K562 (cell line): Measurements from ENCODE around the gene PRRX1. TPM values are rescaled to one million over a fixed set of nuclear protein-coding genes. Genes with fewer than 3 reads are reported as not detected.

Source experiments
- ATAC-seq: fragments of 200-7000 bp; cut with Tn5 transposase; 3 replicates; pipeline ENCODE4 v1.9.1; 2020; ENCODE audit warnings: moderate library complexity
- BruUV-seq: library from RNA; stranded (reverse); fragments of 400-500 nt; replicated peaks from 2 replicates; lab custom pipeline; 2021; lab: Mats Ljungman, UMichigan
- CTCF ChIA-PET: fragments of 300-600 bp; formaldehyde crosslinking; extraction: SDS; loops from one replicate; lab custom pipeline; 2021; ENCODE audit warnings: low intra/inter-chr PET ratio; lab: Yijun Ruan, JAX
- POLR2A ChIA-PET: fragments of 300-600, 350-650 bp; sonication (Branson Sonifier 250); formaldehyde crosslinking; extraction: SDS; loops from one replicate; lab custom pipeline; 2021; ENCODE audit warnings: antibody characterized with exemption, inconsistent platforms; lab: Yijun Ruan, JAX
- DNase-seq, 4 experiments: peaks; one replicate each; pipeline versions ENCODE4 v3.0.0 to v3.0.0-alpha.2; 2011 to 2018; ENCODE audit warnings: low spot score in 3 of 4, mixed read lengths in 3 of 4; ENCODE audit errors: extremely low read depth in 1 of 4
- FAIRE-seq: peaks from 2 replicates; lab custom pipeline; 2011; peaks lifted over from hg19 to GRCh38; lab: Jason Lieb, UNC
- H2AFZ ChIP-seq: 2 replicates; pipeline ENCODE4 v1.6.0; 2011; ENCODE audit warnings: low read depth, low read length, control low read depth, inconsistent platforms
- H3K27ac ChIP-seq: fragments of 200-600 bp; 3 replicates; pipeline ENCODE4 v1.8.0; 2011; ENCODE audit warnings: low read depth, mild to moderate bottlenecking, control low read depth, inconsistent platforms, low read length, moderate library complexity, mixed read lengths; ENCODE audit errors: extremely low read depth
- H3K27me3 ChIP-seq, 2 experiments: fragments of 300-600 bp in 1 of 2; 2 replicates in 1 of 2; 3 replicates in 1 of 2; pipeline versions ENCODE4 v1.6.0 to v1.8.0; 2011; ENCODE audit warnings: inconsistent platforms in 2 of 2, low read length in 2 of 2, mild to moderate bottlenecking in 1 of 2, mixed read lengths in 1 of 2, moderate library complexity in 1 of 2; ENCODE audit not compliant: control insufficient read depth in 2 of 2, insufficient read depth in 2 of 2
- H3K36me3 ChIP-seq: fragments of 300-600 bp; 3 replicates; pipeline ENCODE4 v1.8.0; 2011; ENCODE audit warnings: mild to moderate bottlenecking, low read length, inconsistent platforms; ENCODE audit not compliant: control insufficient read depth, insufficient read depth
- H3K4me1 ChIP-seq, 2 experiments: fragments of 200-600 bp in 1 of 2; replicated peaks in 1 of 2; 2 replicates in 1 of 2; 3 replicates in 1 of 2; pipeline versions ENCODE4 v1.5.1 to v1.8.0; 2011; ENCODE audit warnings: inconsistent platforms in 2 of 2, low read length in 2 of 2, mild to moderate bottlenecking in 1 of 2, mixed read lengths in 1 of 2, moderate library complexity in 1 of 2; ENCODE audit not compliant: control insufficient read depth in 2 of 2, insufficient read depth in 2 of 2
- H3K4me2 ChIP-seq: 2 replicates; pipeline ENCODE4 v1.6.1; 2011; ENCODE audit warnings: low read length, control low read depth, inconsistent platforms, mixed read lengths; ENCODE audit not compliant: insufficient read depth
- H3K4me3 ChIP-seq: fragments of 200-600 bp; sonication (generic), shearing (Covaris generic); 2 replicates; pipeline ENCODE4 v1.5.1; 2016; ENCODE audit warnings: control low read depth, inconsistent platforms
- H3K79me2 ChIP-seq: fragments of 200-600 bp; 3 replicates; pipeline ENCODE4 v1.8.0; 2011; ENCODE audit warnings: low read length, inconsistent platforms; ENCODE audit not compliant: control insufficient read depth, insufficient read depth
- H3K9ac ChIP-seq, 2 experiments: 2 replicates each; pipeline versions ENCODE4 v1.6.0 to v1.6.1; 2011; ENCODE audit warnings: low read depth in 2 of 2, low read length in 2 of 2, control low read depth in 1 of 2, inconsistent platforms in 1 of 2, mild to moderate bottlenecking in 1 of 2, mixed read lengths in 1 of 2; ENCODE audit not compliant: insufficient read depth in 1 of 2
- H3K9me1 ChIP-seq: one replicate; pipeline ENCODE4 v1.6.0; 2011; ENCODE audit warnings: inconsistent platforms, mild to moderate bottlenecking, low read length, moderate library complexity; ENCODE audit not compliant: control insufficient read depth, insufficient read depth
- H3K9me3 ChIP-seq: replicated peaks from 2 replicates; pipeline ENCODE4 v1.5.1; 2011; ENCODE audit warnings: low read depth, low read length, inconsistent platforms; ENCODE audit not compliant: control insufficient read depth, insufficient read depth
- H4K20me1 ChIP-seq: replicated peaks from 2 replicates; pipeline ENCODE4 v1.6.1; 2011; ENCODE audit warnings: low read length, inconsistent platforms, mixed read lengths; ENCODE audit not compliant: control insufficient read depth, insufficient read depth
- AFF1 ChIP-seq, 2 experiments: fragments of 450-650 bp; IDR thresholded peaks; 2 replicates each; pipeline ENCODE4 v1.6.1; 2018; ENCODE audit warnings: mild to moderate bottlenecking in 2 of 2, low read depth in 1 of 2; ENCODE audit not compliant: partially characterized antibody in 2 of 2
- CBFA2T2 ChIP-seq: fragments of 450-650 bp; conservative IDR thresholded peaks from 2 replicates; pipeline ENCODE4 v1.6.1; 2017; ENCODE audit warnings: mild to moderate bottlenecking
- CREB1 ChIP-seq, 2 experiments: sonication (generic) in 1 of 2; formaldehyde crosslinking in 1 of 2; IDR thresholded peaks; 2 replicates each; pipeline versions ENCODE4 v1.6.1 to v1.8.0; 2012 to 2022; ENCODE audit warnings: inconsistent platforms in 1 of 2, mild to moderate bottlenecking in 1 of 2, missing genetic modification reagents in 1 of 2, moderate library complexity in 1 of 2
- FOXK1 ChIP-seq: sonication (generic); formaldehyde crosslinking; IDR thresholded peaks from 2 replicates; pipeline ENCODE4 v1.8.0; 2022; ENCODE audit warnings: missing genetic modification reagents, mild to moderate bottlenecking, borderline replicate concordance
- JUND ChIP-seq, 2 experiments: IDR thresholded peaks; 2 replicates in 1 of 2; 3 replicates in 1 of 2; pipeline ENCODE4 v1.6.1; 2011; ENCODE audit warnings: borderline replicate concordance in 2 of 2, low read depth in 2 of 2, low read length in 2 of 2, improper control_type of control experiment in 1 of 2, missing biosample characterization in 1 of 2, missing genetic modification characterization in 1 of 2, missing genetic modification reagents in 1 of 2
- KLF13 ChIP-seq: fragments of 450-650 bp; IDR thresholded peaks from 2 replicates; pipeline ENCODE4 v1.6.1; 2016; ENCODE audit warnings: missing genetic modification characterization, low read depth, mild to moderate bottlenecking, missing compliant biosample characterization, moderate library complexity, borderline replicate concordance
- MITF ChIP-seq: IDR thresholded peaks from 2 replicates; pipeline ENCODE4 v1.6.1; 2014; ENCODE audit warnings: antibody characterized with exemption
- PHTF2 ChIP-seq: fragments of 250-450 bp; sonication (Bioruptor Pico); IDR thresholded peaks from 2 replicates; pipeline ENCODE4 v1.5.0; 2021; ENCODE audit warnings: mild to moderate bottlenecking
- SAFB ChIP-seq: fragments of 200-400 bp; formaldehyde crosslinking; IDR thresholded peaks from 2 replicates; pipeline ENCODE4 v1.6.1; 2017; ENCODE audit warnings: low read depth, low read length, borderline replicate concordance
- SRF ChIP-seq, 2 experiments: fragments of 250-450, 450-650 bp in 1 of 2; sonication (Bioruptor Pico) in 1 of 2; sonication (generic) in 1 of 2; formaldehyde crosslinking; IDR thresholded peaks; 2 replicates each; pipeline versions ENCODE4 v1.5.0 to v1.5.1; 2020 to 2022; ENCODE audit warnings: mild to moderate bottlenecking in 1 of 2, missing genetic modification reagents in 1 of 2
- SRSF9 ChIP-seq: fragments of 200-400 bp; formaldehyde crosslinking; IDR thresholded peaks from 2 replicates; pipeline ENCODE4 v1.6.1; 2017; ENCODE audit warnings: low read depth, low read length, borderline replicate concordance
- TCF7 ChIP-seq: sonication (generic); IDR thresholded peaks from 2 replicates; pipeline ENCODE4 v1.6.1; 2016; ENCODE audit warnings: antibody characterized with exemption, borderline replicate concordance
- ZBTB33 ChIP-seq: sonication (generic); formaldehyde crosslinking; IDR thresholded peaks from 2 replicates; pipeline ENCODE4 v1.8.1; 2023; ENCODE audit warnings: mild to moderate bottlenecking, missing genetic modification reagents
- ZNF253 ChIP-seq: fragments of 250-450 bp; sonication (Bioruptor Pico); conservative IDR thresholded peaks from 2 replicates; pipeline ENCODE4 v1.6.1; 2021; ENCODE audit warnings: mild to moderate bottlenecking
- ZNF408 ChIP-seq: fragments of 250-450 bp; sonication (Bioruptor Pico); IDR thresholded peaks from 2 replicates; pipeline ENCODE4 v1.4.0; 2020; ENCODE audit warnings: low read depth, mild to moderate bottlenecking, moderate library complexity
- WGBS: fragments of 100-300 bp; shearing (Covaris generic); methylation state at CpG from one replicate; pipeline ENCODE4 v1.1.6; 2016; ENCODE audit warnings: low coverage, mixed read lengths; ENCODE audit not compliant: insufficient coverage; ENCODE audit errors: missing lambda C conversion rate; 5-methylcytosine and 5-hydroxymethylcytosine counted together
- in situ Hi-C: fragments of 300-500 bp; cut with MboI; formaldehyde crosslinking; loops from 4 replicates; pipeline ENCODE4 v1.15.0; 2018; ENCODE audit warnings: inconsistent platforms, mixed read lengths
- intact Hi-C: fragments of 100-400 bp; cut with micrococcal nuclease; formaldehyde crosslinking; loops from 2 replicates; pipeline ENCODE4 v1.14.2; 2022
- polyA plus RNA-seq, 8 experiments: library from polyadenylated mRNA; depleted of rRNA in 4 of 8; stranded (reverse) in 5 of 8; unstranded in 3 of 8; fragments of >200 nt; fragmentation: Nextera tagmentation in 2 of 8; fragmentation: Illumina TruSeq in 1 of 8; extraction: Ambion mirVana in 2 of 8; extraction: Trizol in 1 of 8; gene quantifications; 2 replicates each; pipeline versions ENCODE4 v1.2.1 to v1.2.3, GENCODE V29; 2011 to 2014; ENCODE audit warnings: inconsistent platforms in 1 of 8, missing spikeins in 1 of 8
- total RNA-seq, 7 experiments: library from RNA; depleted of rRNA in 6 of 7; stranded (reverse); fragments of >200 nt in 6 of 7; fragmentation: Illumina TruSeq in 2 of 7; extraction: Trizol in 2 of 7; gene quantifications; 2 replicates each; pipeline versions ENCODE4 v1.2.1 to v1.2.3, GENCODE V29; 2011 to 2021; ENCODE audit warnings: low replicate concordance in 1 of 7

Gene PRRX1
- total and polyA plus RNA-seq, 9 of the 15 experiments (the other 6 are each of a cell fraction or from before 2014, with no cell fraction given), result not detected

- Histone ChIP-seq H3K4me2 (no peak overlapping the region), H3K9ac (no peak overlapping the region), H3K27me3 (no peaks in the 10 kb centered on the region), H3K36me3 (no peaks in the 10 kb centered on the region), H2AFZ (no peak overlapping the region), H3K27ac (no peak overlapping the region), H3K4me3 (no peak overlapping the region), H3K4me1 (no peaks in the 10 kb centered on the region), H4K20me1 (no peaks in the 10 kb centered on the region), H3K79me2 (no peaks in the 10 kb centered on the region), H3K9me3 (no peaks in the 10 kb centered on the region), H3K9me1 (no peaks in the 10 kb centered on the region)
- no peak for ATAC-seq
- in situ Hi-C loops (no loop called here), intact Hi-C loops (no loop called here)
- FAIRE-seq, result no peak
- WGBS, result 1% methylated on average over 4 of the region's 4 CpGs
- DNase-seq, result no peak
- no TSS peak for BruUV-seq
- ChIA-PET CTCF (no interaction called here), POLR2A (no interaction called here)
- TF ChIP-seq SRSF9, result no peak
- TF ChIP-seq MITF, result no peak
- no peak for TF ChIP-seq ZBTB33 (CRISPR knock-in tag)
- no peak for TF ChIP-seq CBFA2T2
- TF ChIP-seq TCF7, result no peak
- no peak for TF ChIP-seq CREB1 (IDR thresholded peaks at IDR 0.05)
- no peak for TF ChIP-seq CREB1 (CRISPR knock-in tag; IDR thresholded peaks at IDR 0.05)
- no peak for TF ChIP-seq ZNF253 (CRISPR knock-in tag)
- TF ChIP-seq ZNF408 (CRISPR knock-in tag), result no peak
- no peak for TF ChIP-seq AFF1 (IDR thresholded peaks at IDR 0.05; ENCODE audit: low read depth in 1 of 2, partially characterized antibody in 2 of 2)
- no peak for TF ChIP-seq PHTF2 (CRISPR knock-in tag)
- TF ChIP-seq FOXK1, result no peak
- no peak for TF ChIP-seq KLF13 (tag)
- TF ChIP-seq JUND (IDR thresholded peaks at IDR 0.05; ENCODE audit: borderline replicate concordance, low read depth, low read length), result no peak
- no peak for TF ChIP-seq JUND (tag; IDR thresholded peaks at IDR 0.05; ENCODE audit: borderline replicate concordance, low read depth, low read length)
- no peak for TF ChIP-seq SAFB
- TF ChIP-seq SRF (CRISPR knock-in tag; IDR thresholded peaks at IDR 0.05), result no peak
Measured at GRCh38 chr1:170721621-170722020, 57.7 kb downstream of the PRRX1 start.
